HepG2 (cell line): ENCODE data around the gene TAS1R1. TPM values are rescaled to one million over a fixed set of nuclear protein-coding genes. Genes with fewer than 3 reads are reported as not detected.

ENCODE experiments used
- AGO1 ChIP-seq: fragments of 200-400 bp; formaldehyde crosslinking; IDR thresholded peaks from 2 replicates; pipeline ENCODE4 v1.6.1; 2017; ENCODE audit warnings: mild to moderate bottlenecking, low read depth, low read length, moderate library complexity; ENCODE audit not compliant: poor library complexity, severe bottlenecking
- BHLHE40 ChIP-seq: IDR thresholded peaks from 2 replicates; pipeline ENCODE4 v1.6.1; 2011; ENCODE audit warnings: low read length, improper control_type of control experiment
- CAMTA2 ChIP-seq: sonication (generic); formaldehyde crosslinking; IDR thresholded peaks from 2 replicates; pipeline ENCODE4 v1.4.0; 2020; ENCODE audit warnings: mild to moderate bottlenecking, missing genetic modification reagents, borderline replicate concordance
- CCDC6 ChIP-seq: sonication (generic); formaldehyde crosslinking; IDR thresholded peaks from 2 replicates; pipeline ENCODE4 v1.8.1; 2022; ENCODE audit warnings: mild to moderate bottlenecking, missing genetic modification reagents, moderate library complexity
- EED ChIP-seq: sonication (generic); formaldehyde crosslinking; IDR thresholded peaks from 2 replicates; pipeline ENCODE4 v1.5.0; 2020; ENCODE audit warnings: mild to moderate bottlenecking, missing genetic modification reagents
- ELF1 ChIP-seq: sonication (generic); formaldehyde crosslinking; IDR thresholded peaks from 2 replicates; pipeline ENCODE4 v1.4.0; 2020; ENCODE audit warnings: missing genetic modification reagents
- FLYWCH1 ChIP-seq: sonication (generic); formaldehyde crosslinking; IDR thresholded peaks from 2 replicates; pipeline ENCODE4 v1.8.1; 2023; ENCODE audit warnings: mild to moderate bottlenecking, missing genetic modification reagents
- KAT7 ChIP-seq: IDR thresholded peaks from 2 replicates; pipeline ENCODE4 v1.6.1; 2018; ENCODE audit warnings: borderline replicate concordance, missing compliant biosample characterization
- KDM4B ChIP-seq: sonication (generic); formaldehyde crosslinking; IDR thresholded peaks from 2 replicates; pipeline ENCODE4 v1.4.0; 2020; ENCODE audit warnings: missing genetic modification reagents
- MAFK ChIP-seq, 2 experiments: IDR thresholded peaks in 1 of 2; conservative IDR thresholded peaks in 1 of 2; 2 replicates each; pipeline ENCODE4 v1.6.1; 2011; ENCODE audit warnings: improper control_type of control experiment in 2 of 2, low read length in 2 of 2
- MBD4 ChIP-seq: IDR thresholded peaks from 2 replicates; pipeline ENCODE4 v1.6.1; 2012; ENCODE audit warnings: low read length, inconsistent platforms, borderline replicate concordance
- MXD4 ChIP-seq: IDR thresholded peaks from 2 replicates; pipeline ENCODE4 v1.6.1; 2016; ENCODE audit warnings: mild to moderate bottlenecking, missing biosample characterization, missing genetic modification reagents
- NFE2L2 ChIP-seq: fragments of 150-350 bp; IDR thresholded peaks from 2 replicates; pipeline ENCODE4 v1.6.1; 2014; ENCODE audit warnings: low read length
- POGZ ChIP-seq: sonication (generic); formaldehyde crosslinking; IDR thresholded peaks from 2 replicates; pipeline ENCODE4 v1.4.0; 2020; ENCODE audit warnings: mild to moderate bottlenecking, missing genetic modification reagents
- RFXAP ChIP-seq: sonication (generic); formaldehyde crosslinking; IDR thresholded peaks from 2 replicates; pipeline ENCODE4 v1.4.0; 2020; ENCODE audit warnings: missing genetic modification reagents, borderline replicate concordance
- TAF1 ChIP-seq: sonication (generic); formaldehyde crosslinking; IDR thresholded peaks from 2 replicates; pipeline ENCODE4 v1.4.0; 2020; ENCODE audit warnings: missing genetic modification reagents
- TBL1XR1 ChIP-seq: fragments of 150-350 bp; IDR thresholded peaks from 2 replicates; pipeline ENCODE4 v1.6.1; 2014; ENCODE audit warnings: borderline replicate concordance, low read length; ENCODE audit not compliant: partially characterized antibody
- ZNF138 ChIP-seq: sonication (generic); formaldehyde crosslinking; IDR thresholded peaks from 2 replicates; pipeline ENCODE4 v1.5.0; 2020; ENCODE audit warnings: mild to moderate bottlenecking, low read depth, missing genetic modification reagents
- ZNF331 ChIP-seq: sonication (generic); formaldehyde crosslinking; IDR thresholded peaks from 2 replicates; pipeline ENCODE4 v1.4.0; 2020; ENCODE audit warnings: missing genetic modification reagents
- ZNF383 ChIP-seq: sonication (generic); formaldehyde crosslinking; IDR thresholded peaks from 2 replicates; pipeline ENCODE4 v1.4.0; 2020; ENCODE audit warnings: missing genetic modification reagents, mild to moderate bottlenecking, borderline replicate concordance
- ZNF629 ChIP-seq: sonication (generic); formaldehyde crosslinking; conservative IDR thresholded peaks from 2 replicates; pipeline ENCODE4 v1.5.0; 2020; ENCODE audit warnings: missing genetic modification reagents
- ZNF737 ChIP-seq: sonication (generic); formaldehyde crosslinking; IDR thresholded peaks from 2 replicates; pipeline ENCODE4 v1.5.0; 2020; ENCODE audit warnings: missing genetic modification reagents, mild to moderate bottlenecking, borderline replicate concordance
- polyA plus RNA-seq, 8 experiments: library from polyadenylated mRNA; depleted of rRNA in 3 of 8; stranded (reverse) in 7 of 8; unstranded in 1 of 8; fragments of >200 nt; fragmentation: Illumina TruSeq in 4 of 8; extraction: Trizol in 4 of 8; gene quantifications; 2 replicates each; pipeline versions ENCODE4 v1.2.1 to v1.2.3, GENCODE V29; 2011 to 2016; ENCODE audit warnings: low read depth in 4 of 8, missing spikeins in 1 of 8, mixed read lengths in 1 of 8; ENCODE audit not compliant: insufficient read depth in 1 of 8
- total RNA-seq, 5 experiments: library from RNA; depleted of rRNA; stranded (reverse); fragments of >200 nt; fragmentation: Illumina TruSeq; extraction: Trizol; gene quantifications; 2 replicates each; pipeline ENCODE4 v1.2.3, GENCODE V29; 2016; ENCODE audit warnings: low read depth in 1 of 5
- TF ChIP-seq, protein P1 (sequence below): sonication (generic); formaldehyde crosslinking; IDR thresholded peaks from 2 replicates; pipeline ENCODE4 v1.4.0; 2020; ENCODE audit warnings: mild to moderate bottlenecking, low read depth, missing genetic modification reagents
- TF ChIP-seq, protein P2 (sequence below): sonication (generic); formaldehyde crosslinking; IDR thresholded peaks from 2 replicates; pipeline ENCODE4 v1.4.0; 2020; ENCODE audit warnings: missing genetic modification reagents
- TF ChIP-seq, protein P3 (sequence below): sonication (generic); formaldehyde crosslinking; IDR thresholded peaks from 2 replicates; pipeline ENCODE4 v1.9.0; 2021; ENCODE audit warnings: missing genetic modification reagents, borderline replicate concordance
- TF ChIP-seq, protein P4 (sequence below): sonication (generic); formaldehyde crosslinking; IDR thresholded peaks from 2 replicates; pipeline ENCODE4 v1.4.0; 2020; ENCODE audit warnings: mild to moderate bottlenecking, missing genetic modification reagents

Gene TAS1R1
- total and polyA plus RNA-seq, 2 of the 13 experiments (the other 11 are each of a cell fraction or from before 2014, with no cell fraction given) = 1.4 to 1.6 TPM

DNA sequence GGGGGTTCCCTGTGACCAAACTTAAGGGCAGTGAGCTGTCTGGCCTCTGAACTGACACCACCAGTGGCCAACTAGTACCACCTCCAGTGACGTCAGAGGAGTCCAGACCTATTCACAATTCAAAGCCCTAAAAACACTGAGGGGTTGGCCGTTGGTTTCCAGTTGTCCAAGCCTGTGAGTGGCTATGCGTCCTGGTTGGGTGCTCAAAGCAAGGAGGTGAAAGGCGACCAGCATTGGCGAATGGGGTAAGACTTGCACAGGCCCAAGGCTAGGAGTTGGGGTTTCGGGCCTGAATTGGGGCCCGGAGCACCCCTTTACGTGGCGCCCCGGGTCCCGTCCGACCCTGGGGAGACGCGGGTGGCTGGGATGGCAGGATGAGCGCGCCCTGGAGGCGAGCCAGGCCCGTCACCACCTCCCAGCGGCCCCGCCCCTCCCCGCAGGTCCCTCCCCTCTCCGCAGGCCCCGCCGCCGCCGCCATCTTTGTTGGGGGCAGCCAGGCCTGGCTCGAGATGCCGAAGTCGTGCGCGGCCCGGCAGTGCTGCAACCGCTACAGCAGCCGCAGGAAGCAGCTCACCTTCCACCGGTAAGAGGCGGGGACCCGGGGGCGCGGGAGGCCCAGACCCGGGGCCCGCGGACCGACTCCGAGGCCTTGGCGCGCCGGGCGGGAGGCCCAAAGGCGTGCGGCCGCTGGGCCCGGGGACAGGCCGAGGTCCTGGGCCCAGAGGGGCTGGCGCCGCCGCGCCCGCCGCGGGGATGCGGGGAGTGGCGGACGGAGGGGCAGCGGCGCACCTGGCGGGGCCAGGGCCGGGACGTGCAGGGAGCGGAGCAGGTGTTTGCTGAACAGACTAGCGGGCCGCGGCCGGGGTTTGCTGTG, 69.8 kb downstream of the TAS1R1 start, which contains the start of gene THAP3 (continued):
- TF ChIP-seq MXD4 (0 out of 2 replicates have a peak, but pooled peaks have one; percentile 66), RFXAP (CRISPR knock-in tag) (peak; percentile 23; the same call in 1 of the 2 replicates), MBD4 (no peak), CAMTA2 (no peak), KAT7 (CRISPR knock-in tag) (no peak), KDM4B (CRISPR knock-in tag) (no peak), NFE2L2 (no peak), EED (CRISPR knock-in tag) (no peak), ELF1 (CRISPR knock-in tag) (no peak), BHLHE40 (no peak), FLYWCH1 (no peak), TBL1XR1 (no peak), ZNF331 (CRISPR knock-in tag) (0 out of 2 replicates have a peak, but pooled peaks have one; percentile 14), TAF1 (CRISPR knock-in tag) (peak; percentile 48; the same call in 1 of the 2 replicates), ZNF383 (CRISPR knock-in tag) (no peak), ZNF737 (CRISPR knock-in tag) (peak; percentile 88; the same call in 1 of the 2 replicates), AGO1 (peak; percentile 29), ZNF629 (CRISPR knock-in tag) (no peak), MAFK (conservative IDR thresholded peaks at IDR 0.05 in 1 of 2, IDR thresholded peaks at IDR 0.05 in 1 of 2; ENCODE audit: low read length in 2 of 2) (no peak), ZNF138 (CRISPR knock-in tag) (no peak), CCDC6 (CRISPR knock-in tag) (peak; percentile 73; the same call in 1 of the 2 replicates), POGZ (CRISPR knock-in tag) (no peak)
- TF ChIP-seq, protein P1, sequence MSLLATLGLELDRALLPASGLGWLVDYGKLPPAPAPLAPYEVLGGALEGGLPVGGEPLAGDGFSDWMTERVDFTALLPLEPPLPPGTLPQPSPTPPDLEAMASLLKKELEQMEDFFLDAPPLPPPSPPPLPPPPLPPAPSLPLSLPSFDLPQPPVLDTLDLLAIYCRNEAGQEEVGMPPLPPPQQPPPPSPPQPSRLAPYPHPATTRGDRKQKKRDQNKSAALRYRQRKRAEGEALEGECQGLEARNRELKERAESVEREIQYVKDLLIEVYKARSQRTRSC (CRISPR knock-in tag) = no peak
- TF ChIP-seq, protein P2, sequence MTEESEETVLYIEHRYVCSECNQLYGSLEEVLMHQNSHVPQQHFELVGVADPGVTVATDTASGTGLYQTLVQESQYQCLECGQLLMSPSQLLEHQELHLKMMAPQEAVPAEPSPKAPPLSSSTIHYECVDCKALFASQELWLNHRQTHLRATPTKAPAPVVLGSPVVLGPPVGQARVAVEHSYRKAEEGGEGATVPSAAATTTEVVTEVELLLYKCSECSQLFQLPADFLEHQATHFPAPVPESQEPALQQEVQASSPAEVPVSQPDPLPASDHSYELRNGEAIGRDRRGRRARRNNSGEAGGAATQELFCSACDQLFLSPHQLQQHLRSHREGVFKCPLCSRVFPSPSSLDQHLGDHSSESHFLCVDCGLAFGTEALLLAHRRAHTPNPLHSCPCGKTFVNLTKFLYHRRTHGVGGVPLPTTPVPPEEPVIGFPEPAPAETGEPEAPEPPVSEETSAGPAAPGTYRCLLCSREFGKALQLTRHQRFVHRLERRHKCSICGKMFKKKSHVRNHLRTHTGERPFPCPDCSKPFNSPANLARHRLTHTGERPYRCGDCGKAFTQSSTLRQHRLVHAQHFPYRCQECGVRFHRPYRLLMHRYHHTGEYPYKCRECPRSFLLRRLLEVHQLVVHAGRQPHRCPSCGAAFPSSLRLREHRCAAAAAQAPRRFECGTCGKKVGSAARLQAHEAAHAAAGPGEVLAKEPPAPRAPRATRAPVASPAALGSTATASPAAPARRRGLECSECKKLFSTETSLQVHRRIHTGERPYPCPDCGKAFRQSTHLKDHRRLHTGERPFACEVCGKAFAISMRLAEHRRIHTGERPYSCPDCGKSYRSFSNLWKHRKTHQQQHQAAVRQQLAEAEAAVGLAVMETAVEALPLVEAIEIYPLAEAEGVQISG (CRISPR knock-in tag) = peak; percentile 77; the same call in 1 of the 2 replicates
- TF ChIP-seq, protein P3, sequence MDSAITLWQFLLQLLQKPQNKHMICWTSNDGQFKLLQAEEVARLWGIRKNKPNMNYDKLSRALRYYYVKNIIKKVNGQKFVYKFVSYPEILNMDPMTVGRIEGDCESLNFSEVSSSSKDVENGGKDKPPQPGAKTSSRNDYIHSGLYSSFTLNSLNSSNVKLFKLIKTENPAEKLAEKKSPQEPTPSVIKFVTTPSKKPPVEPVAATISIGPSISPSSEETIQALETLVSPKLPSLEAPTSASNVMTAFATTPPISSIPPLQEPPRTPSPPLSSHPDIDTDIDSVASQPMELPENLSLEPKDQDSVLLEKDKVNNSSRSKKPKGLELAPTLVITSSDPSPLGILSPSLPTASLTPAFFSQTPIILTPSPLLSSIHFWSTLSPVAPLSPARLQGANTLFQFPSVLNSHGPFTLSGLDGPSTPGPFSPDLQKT (CRISPR knock-in tag) = no peak
- TF ChIP-seq, protein P4, sequence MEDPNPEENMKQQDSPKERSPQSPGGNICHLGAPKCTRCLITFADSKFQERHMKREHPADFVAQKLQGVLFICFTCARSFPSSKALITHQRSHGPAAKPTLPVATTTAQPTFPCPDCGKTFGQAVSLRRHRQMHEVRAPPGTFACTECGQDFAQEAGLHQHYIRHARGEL = no peak
